Body of pancreas (tissue), 4 donors: ENCODE results near the gene SLC46A1. TPM values are rescaled to one million over a fixed set of nuclear protein-coding genes. Genes with fewer than 3 reads are reported as not detected.
A peak's percentile ranks its signal among the peaks of the same experiment; 100 is the strongest.

Experiments
- ATAC-seq: fragments of 150-250 bp; one replicate; pipeline ENCODE4 v1.9.1; 2016
- DNase-seq, 4 donors: peaks; one replicate each; pipeline ENCODE4 v3.0.0-alpha.2; 2019
- H3K27ac ChIP-seq, 4 donors: fragments of 200-600 bp; sonication (generic); 1 replicate in 3 of 4; 2 replicates in 1 of 4; pipeline versions ENCODE4 v1.5.1 to v1.6.1; 2016 to 2019; ENCODE audit warnings: mild to moderate bottlenecking in 1 of 4, mixed read lengths in 1 of 4, moderate library complexity in 1 of 4
- H3K27me3 ChIP-seq, 2 donors: fragments of 200-600 bp; sonication (generic); one replicate each; pipeline ENCODE4 v1.6.0; 2016; ENCODE audit warnings: mild to moderate bottlenecking in 1 of 2
- H3K36me3 ChIP-seq, 2 donors: fragments of 200-600 bp; sonication (generic); replicated peaks in 1 of 2; 2 replicates each; pipeline ENCODE4 v1.5.1; 2016; ENCODE audit warnings: low read depth in 2 of 2; ENCODE audit not compliant: insufficient read depth in 1 of 2
- H3K4me1 ChIP-seq: fragments of 200-600 bp; sonication (generic); one replicate; pipeline ENCODE4 v1.6.0; 2016
- H3K4me3 ChIP-seq, 2 donors: fragments of 200-600 bp; sonication (generic); 1 replicate in 1 of 2; 2 replicates in 1 of 2; pipeline ENCODE4 v1.5.1; 2016 to 2019
- H3K9me3 ChIP-seq, 3 donors: fragments of 200-600 bp; sonication (generic); 1 replicate in 2 of 3; 2 replicates in 1 of 3; pipeline ENCODE4 v1.5.1; 2016
- CTCF ChIP-seq, 7 experiments: fragments of 450-650 bp in 4 of 7; fragments of 200-600 bp in 3 of 7; sonication (generic) in 3 of 7; IDR thresholded peaks; one replicate each; pipeline ENCODE4 v1.5.1; 2016 to 2019; ENCODE audit warnings: antibody characterized with exemption in 7 of 7
- POLR2A ChIP-seq, 3 donors: fragments of 450-650 bp; IDR thresholded peaks; one replicate each; pipeline ENCODE4 v1.6.1; 2016; ENCODE audit warnings: antibody characterized with exemption in 3 of 3, mild to moderate bottlenecking in 2 of 3
- WGBS, 2 donors: methylation state at CpG; one replicate each; pipeline ENCODE4 v1.1.5; 2017; 5-methylcytosine and 5-hydroxymethylcytosine counted together
- intact Hi-C: fragments of 100-400 bp; cut with DNase I; formaldehyde crosslinking; loops from one replicate; pipeline ENCODE4 v1.15.1; 2023
- total RNA-seq, 2 donors: library from RNA; depleted of rRNA; stranded (reverse); fragments of >200 nt; gene quantifications; one replicate each; pipeline ENCODE4 v1.1.0, GENCODE V29; 2016

SLC46A1 gene
- total RNA-seq, 2 donors from 2014 or later, result 8.6 to 17.6 TPM

- Histone ChIP-seq H3K4me3 (no peak overlapping the region), H3K27me3 (no peaks in the 10 kb centered on the region), H3K4me1 (peaks cover 6% of the 10 kb centered on the region), H3K36me3 (no peaks in the 10 kb centered on the region), H3K9me3 (no peaks in the 10 kb centered on the region), H3K27ac (no peak overlapping the region)
- TF ChIP-seq CTCF (IDR thresholded peaks at IDR 0.05), result no peak
- no peak for TF ChIP-seq POLR2A (IDR thresholded peaks at IDR 0.05)
- WGBS, 2 donors, result 80 to 81% methylated on average over 13 of the region's 13 CpGs
- intact Hi-C loops, result no loop called here
- DNase-seq, result no peak
- ATAC-seq, result no peak
Measured at GRCh38 chr17:28425206-28425605, 19.2 kb upstream of the SLC46A1 start.

GRCh38 chr17:28421787-28422305, 15.8 kb upstream of the SLC46A1 start:
- Histone ChIP-seq H3K9me3 (no peaks in the 10 kb centered on the region), H3K27ac (no peak overlapping the region), H3K36me3 (no peaks in the 10 kb centered on the region), H3K4me1 (no peaks in the 10 kb centered on the region), H3K4me3 (no peak overlapping the region), H3K27me3 (no peaks in the 10 kb centered on the region)
- intact Hi-C loops, result no loop called here
- TF ChIP-seq CTCF (IDR thresholded peaks at IDR 0.05) (no peak), POLR2A (IDR thresholded peaks at IDR 0.05) (no peak)
- no peak for DNase-seq
- WGBS, 2 donors, result 73 to 80% methylated on average over 7 of the region's 7 CpGs
- no peak for ATAC-seq

GRCh38 chr17:28416703-28417311, 10.8 kb upstream of the SLC46A1 start:
- H3K9me3 ChIP-seq, result no peaks in the 10 kb centered on the region
- DNase-seq (peak; percentile 72 to 81 (median 80)), ATAC-seq (peak; percentile 96)
- H3K36me3 ChIP-seq, result no peaks in the 10 kb centered on the region
- 12 to 18% methylated on average over 9 to 13 of the region's 13 CpGs for whole genome bisulfite sequencing, 2 donors
- H3K4me3 ChIP-seq, result no peak overlapping the region
- no peaks in the 10 kb centered on the region for H3K27me3 ChIP-seq
- no peaks in the 10 kb centered on the region for H3K4me1 ChIP-seq
- no peak overlapping the region for H3K27ac ChIP-seq
- TF ChIP-seq POLR2A (IDR thresholded peaks at IDR 0.05) (no peak), CTCF (IDR thresholded peaks at IDR 0.05) (peak; percentile 49 to 74 (median 70))
- intact Hi-C loops, result no loop called here

GRCh38 chr17:28415886-28416285, 9.9 kb upstream of the SLC46A1 start:
- ATAC-seq (no peak), DNase-seq (no peak)
- H3K27me3 ChIP-seq, result no peaks in the 10 kb centered on the region
- H3K9me3 ChIP-seq, result no peaks in the 10 kb centered on the region
- H3K4me3 ChIP-seq, result no peak overlapping the region
- H3K27ac ChIP-seq, result no peak overlapping the region
- intact Hi-C loops, result no loop called here
- 90 to 96% methylated on average over 3 of the region's 3 CpGs for WGBS, 2 donors
- H3K4me1 ChIP-seq, result no peaks in the 10 kb centered on the region
- no peaks in the 10 kb centered on the region for H3K36me3 ChIP-seq
- TF ChIP-seq POLR2A (IDR thresholded peaks at IDR 0.05) (no peak), CTCF (IDR thresholded peaks at IDR 0.05) (no peak)

- no peaks in the 10 kb centered on the region for H3K27me3 ChIP-seq
- no peaks in the 10 kb centered on the region for H3K9me3 ChIP-seq
- H3K4me1 ChIP-seq, result no peaks in the 10 kb centered on the region
- no peak overlapping the region for H3K27ac ChIP-seq
- WGBS, 2 donors, result 58 to 63% methylated on average over 7 of the region's 7 CpGs
- DNase-seq (no peak), ATAC-seq (no peak)
- no peaks in the 10 kb centered on the region for H3K36me3 ChIP-seq
- no peak overlapping the region for H3K4me3 ChIP-seq
- TF ChIP-seq CTCF (IDR thresholded peaks at IDR 0.05) (no peak), POLR2A (IDR thresholded peaks at IDR 0.05) (no peak)
- intact Hi-C loops, result no loop called here
Measured at GRCh38 chr17:28413804-28414203, 7.8 kb upstream of the SLC46A1 start.
